Measurements from ENCODE around the gene NDUFB4. TPM values are rescaled to one million over a fixed set of nuclear protein-coding genes. Genes with fewer than 3 reads are reported as not detected.

NDUFB4 gene
- total and polyA plus RNA-seq, 9 of the 15 experiments (the other 6 are each of a cell fraction or from before 2014, with no cell fraction given), result 124 to 670 (median 227) TPM

GRCh38 chr3:120569222-120570057 is 26.7 kb upstream of the NDUFB4 start:
- H3K27me3 ChIP-seq (ENCODE audit: control insufficient read depth in 2 of 2, insufficient read depth in 2 of 2, low read length in 2 of 2), result no peaks in the 10 kb centered on the region
- H3K36me3 ChIP-seq (ENCODE audit: control insufficient read depth, insufficient read depth, low read length), result no peaks in the 10 kb centered on the region
- DNase-seq (ENCODE audit: extremely low read depth in 1 of 4, low spot score in 3 of 4) (no peak), FAIRE-seq (peak; percentile 19), ATAC-seq (peak; percentile 61)
- ChIA-PET CTCF (ENCODE audit: low intra/inter-chr PET ratio) (no interaction called here), POLR2A (interaction anchor here (1.8 kb wide), 1 partner anchor 27 kb away, joined by 5 read pairs; the partner anchor contains the start of gene NDUFB4)
- H3K4me1 ChIP-seq (replicated peaks in 1 of 2; ENCODE audit: control insufficient read depth in 2 of 2, insufficient read depth in 2 of 2, low read length in 2 of 2), result peaks cover 0 to 15% of the 10 kb centered on the region in 2 experiments; a peak in 4 of 5 replicates
- no TSS peak for BruUV-seq (replicated peaks)
- no peaks in the 10 kb centered on the region for H3K9me3 ChIP-seq (replicated peaks; ENCODE audit: control insufficient read depth, insufficient read depth, low read depth, low read length)
- 20% methylated on average over 10 of the region's 12 CpGs for WGBS (ENCODE audit: insufficient coverage, low coverage, missing lambda C conversion rate)
- H3K4me3 ChIP-seq, result no peak overlapping the region
- H3K27ac ChIP-seq (ENCODE audit: extremely low read depth, low read depth, low read length), result no peak overlapping the region
- in situ Hi-C loops (cut with MboI), result loop anchor here (5.0 kb wide), 1 partner anchor 228 kb away; no protein-coding TSS in a partner anchor
- H3K9me1 ChIP-seq (ENCODE audit: control insufficient read depth, insufficient read depth, low read length), result no peaks in the 10 kb centered on the region
- intact Hi-C loops (cut with micrococcal nuclease), result no loop called here
- H2AFZ ChIP-seq (ENCODE audit: low read depth, low read length), result peak overlapping the region; percentile 62
- H3K4me2 ChIP-seq (ENCODE audit: insufficient read depth, low read length), result no peak overlapping the region
- TF ChIP-seq ILF3 (IDR thresholded peaks at IDR 0.05; ENCODE audit: borderline replicate concordance), result no peak
- TF ChIP-seq EGR1 (conservative IDR thresholded peaks at IDR 0.05), result 0 out of 2 replicates have a peak, but pooled peaks have one; percentile 6
- no peak overlapping the region; a peak in 1 of 4 replicates for H3K9ac ChIP-seq (ENCODE audit: insufficient read depth in 1 of 2, low read depth in 2 of 2, low read length in 2 of 2)
- no peaks in the 10 kb centered on the region for H3K79me2 ChIP-seq (ENCODE audit: control insufficient read depth, insufficient read depth, low read length)
- no peaks in the 10 kb centered on the region for H4K20me1 ChIP-seq (replicated peaks; ENCODE audit: control insufficient read depth, insufficient read depth, low read length)

GRCh38 chr3:120572027-120572426 is 24.1 kb upstream of the NDUFB4 start:
- peak overlapping the region; percentile 14; the same call in 1 of the 2 replicates for H3K4me2 ChIP-seq (ENCODE audit: insufficient read depth, low read length)
- peak overlapping the region; percentile 66 for H2AFZ ChIP-seq (ENCODE audit: low read depth, low read length)
- no peaks in the 10 kb centered on the region for H3K36me3 ChIP-seq (ENCODE audit: control insufficient read depth, insufficient read depth, low read length)
- no peak overlapping the region for H3K9ac ChIP-seq (ENCODE audit: insufficient read depth in 1 of 2, low read depth in 2 of 2, low read length in 2 of 2)
- H3K9me3 ChIP-seq (replicated peaks; ENCODE audit: control insufficient read depth, insufficient read depth, low read depth, low read length), result no peaks in the 10 kb centered on the region
- BruUV-seq (replicated peaks), result no TSS peak
- CTCF ChIA-PET (ENCODE audit: low intra/inter-chr PET ratio), result no interaction called here
- FAIRE-seq (peak; percentile 79), ATAC-seq (no peak; the same call in 2 of the 3 replicates), DNase-seq (ENCODE audit: extremely low read depth in 1 of 4, low spot score in 3 of 4) (peak in 2 of 4 experiments; percentile 9 to 49)
- no peaks in the 10 kb centered on the region for H4K20me1 ChIP-seq (replicated peaks; ENCODE audit: control insufficient read depth, insufficient read depth, low read length)
- WGBS (ENCODE audit: insufficient coverage, low coverage, missing lambda C conversion rate), result 4% methylated on average over 2 of the region's 2 CpGs
- no peaks in the 10 kb centered on the region for H3K9me1 ChIP-seq (ENCODE audit: control insufficient read depth, insufficient read depth, low read length)
- no peaks in the 10 kb centered on the region for H3K27me3 ChIP-seq (ENCODE audit: control insufficient read depth in 2 of 2, insufficient read depth in 2 of 2, low read length in 2 of 2)
- peaks cover 0 to 15% of the 10 kb centered on the region in 2 experiments; a peak in 4 of 5 replicates for H3K4me1 ChIP-seq (replicated peaks in 1 of 2; ENCODE audit: control insufficient read depth in 2 of 2, insufficient read depth in 2 of 2, low read length in 2 of 2)
- POLR2A ChIA-PET, result no interaction called here
- H3K79me2 ChIP-seq (ENCODE audit: control insufficient read depth, insufficient read depth, low read length), result no peaks in the 10 kb centered on the region
- intact Hi-C loops (cut with micrococcal nuclease) (no loop called here), in situ Hi-C loops (cut with MboI) (no loop called here)
- peak overlapping the region; percentile 58; the same call in 2 of the 3 replicates for H3K27ac ChIP-seq (ENCODE audit: extremely low read depth, low read depth, low read length)
- H3K4me3 ChIP-seq, result no peak overlapping the region
- no peak for TF ChIP-seq NR2C2 (CRISPR knock-in tag; IDR thresholded peaks at IDR 0.05)
- TF ChIP-seq NR2C2 (tag; IDR thresholded peaks at IDR 0.05), result peak; percentile 41
- TF ChIP-seq NR2C1 (IDR thresholded peaks at IDR 0.05), result no peak
- 0 out of 2 replicates have a peak, but pooled peaks have one; percentile 33 for TF ChIP-seq NR2C1 (tag; IDR thresholded peaks at IDR 0.05)
- no peak for TF ChIP-seq JUND (IDR thresholded peaks at IDR 0.05; ENCODE audit: borderline replicate concordance, low read depth, low read length)
- peak; percentile 29; the same call in 1 of the 3 replicates for TF ChIP-seq JUND (tag; IDR thresholded peaks at IDR 0.05; ENCODE audit: borderline replicate concordance, low read depth, low read length)
- 0 out of 2 replicates have a peak, but pooled peaks have one; percentile 12 for TF ChIP-seq ARID1B (IDR thresholded peaks at IDR 0.05)
- TF ChIP-seq ESRRA (IDR thresholded peaks at IDR 0.05; ENCODE audit: borderline replicate concordance, low read depth), result peak; percentile 88
- peak; percentile 32; the same call in 1 of the 2 replicates for TF ChIP-seq L3MBTL2 (IDR thresholded peaks at IDR 0.05)

Data from K562 (cell line).